ENCODE data around the gene IGBP1. TPM values are rescaled to one million over a fixed set of nuclear protein-coding genes. Genes with fewer than 3 reads are reported as not detected.
"Not testable (repeated sequence)": the region's sequence is repeated elsewhere in the genome, so short reads cannot be mapped to it uniquely, and the experiment has no call there.

IGBP1 gene
- total RNA-seq, result 10 to 100 TPM; 43.1 to 46.2 TPM

GRCh38 chrX:70133303-70134115 lies at the start of gene IGBP1:
TSS of gene IGBP1 (plus strand) at chrX:70133447. CDS start at chrX:70133948, 501 bp downstream.
- Mint-ChIP-seq H3K4me1 (peaks cover 36% of the 10 kb centered on the region), H3K27me3 (no peaks in the 10 kb centered on the region), H3K36me3 (peaks cover 15% of the 10 kb centered on the region), H3K9me3 (ENCODE audit: low read depth) (no peaks in the 10 kb centered on the region), H3K27ac (peak within 1 kb of the TSS; percentile 96), H3K4me3 (peak within 1 kb of the TSS; percentile 95)
- ATAC-seq (peak; percentile 88), DNase-seq (peak; percentile 89)
- CTCF ChIA-PET, result interaction anchor here (0.6 to 2.0 kb wide), 12 partner anchors 34 to 1184 kb away, joined by 3 to 8 read pairs (median 4); no protein-coding TSS in a partner anchor

DNA sequence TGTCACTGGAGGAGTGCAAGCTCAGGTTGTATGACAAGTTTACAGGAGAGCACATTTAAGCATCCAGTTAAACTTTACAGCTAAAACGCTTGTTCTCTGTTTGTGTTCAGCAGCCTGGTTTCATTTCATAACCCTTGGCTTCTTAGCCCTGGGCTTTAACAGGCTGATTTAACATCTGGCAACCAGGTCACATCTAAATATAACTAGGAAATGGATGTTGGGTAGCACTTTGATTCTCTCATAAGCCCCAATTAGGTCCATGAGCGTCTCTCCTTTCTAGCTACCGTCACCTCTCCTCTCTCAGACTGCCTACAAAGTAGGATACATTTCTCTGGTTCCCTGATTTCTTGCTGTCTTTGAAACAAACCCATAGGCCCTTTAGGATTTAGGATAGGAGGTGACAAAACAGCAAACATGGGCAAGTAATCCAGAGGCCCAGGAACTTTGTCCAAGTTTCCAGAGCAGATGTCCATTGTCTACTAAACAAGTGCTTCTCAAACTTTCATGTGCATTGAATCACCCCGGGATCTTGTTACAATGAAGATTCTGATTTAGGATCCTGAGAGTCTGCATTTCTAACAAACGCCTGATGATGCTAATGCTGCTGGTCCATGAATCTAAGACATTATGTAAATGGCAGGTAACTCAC lies 48.5 kb upstream of the IGBP1 start:
- Mint-ChIP-seq H3K4me1 (no peaks in the 10 kb centered on the region), H3K4me3 (no peak overlapping the region)
- CTCF ChIA-PET, result interaction anchor here (3.4 kb wide), 1 partner anchor 14 kb away, joined by 11 read pairs; no protein-coding TSS in a partner anchor

GRCh38 chrX:70087857-70088630 lies 45.2 kb upstream of the IGBP1 start:
- CTCF ChIA-PET, result interaction anchor here (0.8 to 1.1 kb wide), 2 partner anchors 9 kb away, joined by 3 read pairs; no protein-coding TSS in a partner anchor
- Mint-ChIP-seq H3K27ac (no peak overlapping the region), H3K4me3 (no peak overlapping the region), H3K9me3 (ENCODE audit: low read depth) (no peaks in the 10 kb centered on the region), H3K36me3 (no peaks in the 10 kb centered on the region), H3K4me1 (no peaks in the 10 kb centered on the region), H3K27me3 (no peaks in the 10 kb centered on the region)
- no peak for DNase-seq
- ATAC-seq, result no peak

More for the DNA sequence above, 48.5 kb upstream of the IGBP1 start:
- Mint-ChIP-seq H3K27ac (no peak overlapping the region), H3K27me3 (no peaks in the 10 kb centered on the region), H3K9me3 (ENCODE audit: low read depth) (no peaks in the 10 kb centered on the region), H3K36me3 (no peaks in the 10 kb centered on the region)
- ATAC-seq (no peak), DNase-seq (no peak)

- no peaks in the 10 kb centered on the region for H3K27me3 Mint-ChIP-seq
- H3K36me3 Mint-ChIP-seq, result no peaks in the 10 kb centered on the region
- CTCF ChIA-PET, result no interaction called here
- DNase-seq (no peak), ATAC-seq (no peak)
- H3K4me1 Mint-ChIP-seq, result no peaks in the 10 kb centered on the region
- H3K4me3 Mint-ChIP-seq, result no peak overlapping the region
- no peaks in the 10 kb centered on the region for H3K9me3 Mint-ChIP-seq (ENCODE audit: low read depth)
- H3K27ac Mint-ChIP-seq, result no peak overlapping the region
Measured at GRCh38 chrX:70088751-70089150, 44.5 kb upstream of the IGBP1 start.

GRCh38 chrX:70089604-70090297 lies 43.5 kb upstream of the IGBP1 start:
- H3K36me3 Mint-ChIP-seq, result no peaks in the 10 kb centered on the region
- H3K27ac Mint-ChIP-seq, result no peak overlapping the region
- ATAC-seq (no peak), DNase-seq (no peak)
- H3K4me1 Mint-ChIP-seq, result no peaks in the 10 kb centered on the region
- H3K4me3 Mint-ChIP-seq, result no peak overlapping the region
- CTCF ChIA-PET, result no interaction called here
- H3K27me3 Mint-ChIP-seq, result no peaks in the 10 kb centered on the region
- H3K9me3 Mint-ChIP-seq (ENCODE audit: low read depth), result no peaks in the 10 kb centered on the region

DNA sequence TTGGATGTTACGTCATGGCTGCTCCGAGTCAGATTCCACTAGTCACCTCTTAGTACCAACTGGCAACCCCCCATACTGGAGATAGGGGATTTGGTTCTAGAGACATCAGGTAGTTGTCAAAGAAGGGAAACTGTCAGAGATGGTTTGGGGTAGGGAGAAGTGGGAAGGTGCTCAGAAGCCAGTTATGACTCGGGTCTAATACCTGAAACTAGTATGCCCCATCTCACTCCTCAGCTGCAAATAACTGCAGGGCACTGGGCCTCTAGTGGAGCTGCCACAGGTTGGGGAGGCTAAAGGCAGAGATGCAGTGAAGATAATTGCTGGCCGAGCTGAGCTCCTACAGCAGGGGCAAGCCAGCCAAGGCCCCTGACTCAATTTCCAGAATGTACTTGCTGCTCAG lies 41.0 kb upstream of the IGBP1 start:
- H3K4me1 Mint-ChIP-seq, result no peaks in the 10 kb centered on the region
- ATAC-seq (no peak), DNase-seq (no peak)
- H3K27ac Mint-ChIP-seq, result no peak overlapping the region
- no peaks in the 10 kb centered on the region for H3K27me3 Mint-ChIP-seq
- CTCF ChIA-PET, result no interaction called here
- H3K36me3 Mint-ChIP-seq, result no peaks in the 10 kb centered on the region
- no peak overlapping the region for H3K4me3 Mint-ChIP-seq
- no peaks in the 10 kb centered on the region for H3K9me3 Mint-ChIP-seq (ENCODE audit: low read depth)

DNA sequence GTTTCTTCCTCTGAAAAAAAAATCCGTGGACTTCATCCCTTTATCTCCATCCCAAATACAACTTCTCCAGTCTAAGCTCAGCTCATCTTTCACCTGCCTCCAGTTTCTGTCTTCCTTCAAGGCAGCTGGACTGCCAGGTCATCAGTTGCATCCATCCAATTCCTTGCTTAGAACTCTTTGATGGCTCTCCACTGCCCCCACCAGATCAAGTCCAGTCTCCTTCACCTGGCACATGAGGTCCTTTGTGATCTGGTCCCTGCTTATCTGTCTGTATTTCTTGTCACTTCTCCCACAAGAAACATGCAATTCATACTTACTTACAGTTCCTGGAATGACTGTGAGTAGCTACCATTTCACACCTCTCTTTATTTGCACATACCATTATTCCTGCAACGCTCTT lies 37.2 kb upstream of the IGBP1 start:
- Mint-ChIP-seq H3K9me3 (ENCODE audit: low read depth) (no peaks in the 10 kb centered on the region), H3K4me3 (no peak overlapping the region), H3K36me3 (no peaks in the 10 kb centered on the region), H3K27me3 (peaks cover 3% of the 10 kb centered on the region), H3K4me1 (no peaks in the 10 kb centered on the region), H3K27ac (no peak overlapping the region)
- DNase-seq (no peak), ATAC-seq (no peak)
- CTCF ChIA-PET, result interaction anchor here (0.9 to 3.4 kb wide), 5 partner anchors 24 to 478 kb away, joined by 3 to 8 read pairs (median 3); partner anchors contain the start of gene IGBP1

GRCh38 chrX:70105229-70105628 lies 28.0 kb upstream of the IGBP1 start:
- CTCF ChIA-PET, result no interaction called here
- ATAC-seq (no peak), DNase-seq (no peak)
- H3K9me3 Mint-ChIP-seq (ENCODE audit: low read depth), result no peaks in the 10 kb centered on the region
- H3K27ac Mint-ChIP-seq, result no peak overlapping the region
- H3K36me3 Mint-ChIP-seq, result no peaks in the 10 kb centered on the region
- no peaks in the 10 kb centered on the region for H3K4me1 Mint-ChIP-seq
- H3K4me3 Mint-ChIP-seq, result no peak overlapping the region
- peaks cover 8% of the 10 kb centered on the region for H3K27me3 Mint-ChIP-seq

DNA sequence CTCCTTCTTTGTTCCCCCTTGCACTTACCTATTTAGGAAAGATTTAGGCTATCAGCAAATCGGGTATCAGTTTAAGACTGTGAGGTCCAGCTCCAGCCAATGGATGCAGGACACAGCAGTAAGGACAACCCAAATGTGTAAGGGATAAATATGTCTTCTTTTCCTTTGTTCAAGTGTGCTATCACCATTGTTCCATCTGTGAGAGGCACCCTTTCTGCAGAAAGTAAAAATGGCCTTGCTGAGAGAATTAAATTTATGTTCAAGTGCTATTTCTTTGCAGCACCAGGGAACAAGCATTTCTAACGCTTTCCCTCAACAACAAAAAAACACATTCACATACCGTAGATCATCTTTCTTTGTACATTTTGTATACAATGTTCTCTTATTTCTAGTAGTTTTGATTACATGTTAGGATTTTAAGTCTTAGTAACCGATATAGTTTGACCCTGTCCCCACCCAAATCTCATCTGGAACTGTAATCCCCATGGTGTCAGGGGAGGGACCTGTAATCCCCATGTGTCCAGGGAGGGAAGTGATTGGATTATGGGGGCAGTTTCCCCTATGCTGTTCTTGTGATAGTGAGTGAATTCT lies 21.7 kb upstream of the IGBP1 start:
- H3K27me3 Mint-ChIP-seq; H3K4me3 Mint-ChIP-seq; CTCF ChIA-PET; ATAC-seq; H3K27ac Mint-ChIP-seq; H3K36me3 Mint-ChIP-seq; DNase-seq; H3K4me1 Mint-ChIP-seq; H3K9me3 Mint-ChIP-seq (ENCODE audit: low read depth): not testable (repeated sequence)

GRCh38 chrX:70117738-70118137 lies 15.5 kb upstream of the IGBP1 start:
- Mint-ChIP-seq H3K9me3 (ENCODE audit: low read depth) (no peaks in the 10 kb centered on the region), H3K27me3 (peaks cover 3% of the 10 kb centered on the region), H3K4me1 (no peaks in the 10 kb centered on the region), H3K36me3 (no peaks in the 10 kb centered on the region), H3K4me3 (no peak overlapping the region), H3K27ac (no peak overlapping the region)
- no peak for DNase-seq
- ATAC-seq, result no peak
- CTCF ChIA-PET, result no interaction called here

DNA sequence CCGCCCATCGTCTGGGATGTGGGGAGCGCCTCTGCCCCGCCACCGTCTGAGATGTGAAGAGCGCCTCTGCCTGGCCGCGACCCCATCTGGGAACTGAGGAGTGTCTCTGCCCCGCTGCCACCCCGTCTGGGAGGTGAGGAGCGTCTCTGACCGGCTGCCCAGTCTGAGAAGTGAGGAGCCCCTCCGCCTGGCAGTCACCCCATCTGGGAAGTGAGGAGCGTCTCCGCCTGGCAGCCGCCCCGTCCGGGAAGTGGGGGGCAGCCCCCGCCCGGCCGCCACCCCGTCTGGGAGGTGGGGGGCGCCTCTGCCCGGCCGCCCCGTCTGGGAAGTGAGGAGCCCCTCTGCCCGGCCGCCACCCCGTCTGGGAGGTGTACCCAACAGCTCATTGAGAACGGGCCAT lies 10.2 kb upstream of the IGBP1 start:
- DNase-seq; H3K4me3 Mint-ChIP-seq; H3K36me3 Mint-ChIP-seq; H3K4me1 Mint-ChIP-seq; H3K9me3 Mint-ChIP-seq (ENCODE audit: low read depth); H3K27ac Mint-ChIP-seq; H3K27me3 Mint-ChIP-seq; ATAC-seq; CTCF ChIA-PET: not testable (repeated sequence)

- H3K9me3 Mint-ChIP-seq (ENCODE audit: low read depth), result no peaks in the 10 kb centered on the region
- H3K27me3 Mint-ChIP-seq, result no peaks in the 10 kb centered on the region
- CTCF ChIA-PET, result no interaction called here
- no peak overlapping the region for H3K4me3 Mint-ChIP-seq
- H3K27ac Mint-ChIP-seq, result no peak overlapping the region
- H3K36me3 Mint-ChIP-seq, result no peaks in the 10 kb centered on the region
- DNase-seq, result no peak
- H3K4me1 Mint-ChIP-seq, result peaks cover 5% of the 10 kb centered on the region
- ATAC-seq, result no peak
Measured at GRCh38 chrX:70124678-70125077, 8.6 kb upstream of the IGBP1 start.

- DNase-seq, result no peak
- Mint-ChIP-seq H3K27me3 (no peaks in the 10 kb centered on the region), H3K4me3 (no peak overlapping the region), H3K4me1 (peaks cover 16% of the 10 kb centered on the region), H3K9me3 (ENCODE audit: low read depth) (no peaks in the 10 kb centered on the region), H3K36me3 (no peaks in the 10 kb centered on the region), H3K27ac (no peak overlapping the region)
- CTCF ChIA-PET, result no interaction called here
- ATAC-seq, result no peak
Measured at GRCh38 chrX:70128071-70128470, 5.2 kb upstream of the IGBP1 start.

All from activated CD8-positive, alpha-beta memory T cell treated with anti-CD3 and anti-CD28 coated beads, Interleukin-2, amount 10 ng/mL, durations not matched to agents 7 days and 5 days (primary cell).